ENCODE results near the gene NCOA1. TPM values are rescaled to one million over a fixed set of nuclear protein-coding genes. Genes with fewer than 3 reads are reported as not detected.

Gene NCOA1
- total RNA-seq, 2 experiments from 2014 or later, result 23.6 to 24.7 TPM

GRCh38 chr2:24485197-24485596 is 5.9 kb upstream of the NCOA1 start:
- Mint-ChIP-seq H3K36me3 (peaks cover 2% of the 10 kb centered on the region), H3K4me3 (no peak overlapping the region), H3K9me3 (peaks cover 6% of the 10 kb centered on the region), H3K4me1 (peaks cover 9% of the 10 kb centered on the region), H3K27ac (no peak overlapping the region), H3K27me3 (no peaks in the 10 kb centered on the region)
- DNase-seq (no peak), ATAC-seq (ENCODE audit: low read depth) (no peak)
- POLR2A ChIA-PET, result no interaction called here

- POLR2A ChIA-PET, result no interaction called here
- no peak overlapping the region for H3K4me3 Mint-ChIP-seq
- H3K9me3 Mint-ChIP-seq, result peaks cover 4% of the 10 kb centered on the region
- peaks cover 11% of the 10 kb centered on the region for H3K4me1 Mint-ChIP-seq
- no peak overlapping the region for H3K27ac Mint-ChIP-seq
- H3K27me3 Mint-ChIP-seq, result no peaks in the 10 kb centered on the region
- no peak for DNase-seq
- no peaks in the 10 kb centered on the region for H3K36me3 Mint-ChIP-seq
- ATAC-seq (ENCODE audit: low read depth), result no peak
Measured at GRCh38 chr2:24486636-24487205, 4.3 kb upstream of the NCOA1 start.

- POLR2A ChIA-PET, result interaction anchor here (0.7 to 2.5 kb wide), 2 partner anchors 268 to 303 kb away, joined by 3 to 12 read pairs; partner anchors contain the start of genes CENPO and PTRHD1
Measured at GRCh38 chr2:24489465-24490180, 1.4 kb upstream of the NCOA1 start.

GRCh38 chr2:24490181-24490689 is 819 bp upstream of the NCOA1 start:
- Mint-ChIP-seq H3K36me3 (peaks cover under 1% of the 10 kb centered on the region), H3K4me3 (peak overlapping the region; percentile 90), H3K27ac (peak overlapping the region; percentile 88), H3K27me3 (no peaks in the 10 kb centered on the region), H3K9me3 (no peaks in the 10 kb centered on the region), H3K4me1 (peaks cover 30% of the 10 kb centered on the region)
- ATAC-seq (ENCODE audit: low read depth), result no peak
- DNase-seq, result no peak
- POLR2A ChIA-PET, result interaction anchor here (0.7 to 2.5 kb wide), 3 partner anchors 26 to 303 kb away, joined by 3 to 12 read pairs (median 4); partner anchors contain the start of genes CENPO and PTRHD1

More at GRCh38 chr2:24489465-24490180, 1.4 kb upstream of the NCOA1 start:
- peak overlapping the region; percentile 90 for H3K4me3 Mint-ChIP-seq
- H3K27me3 Mint-ChIP-seq, result no peaks in the 10 kb centered on the region
- H3K36me3 Mint-ChIP-seq, result no peaks in the 10 kb centered on the region
- peak overlapping the region; percentile 88 for H3K27ac Mint-ChIP-seq
- peaks cover 30% of the 10 kb centered on the region for H3K4me1 Mint-ChIP-seq
- H3K9me3 Mint-ChIP-seq, result peaks cover 2% of the 10 kb centered on the region
- DNase-seq, result no peak
- ATAC-seq (ENCODE audit: low read depth), result no peak

GRCh38 chr2:24491542-24492420 is 727 bp downstream of the NCOA1 start:
- DNase-seq (peak; percentile 73), ATAC-seq (ENCODE audit: low read depth) (peak; percentile 37)
- peaks cover 33% of the 10 kb centered on the region for H3K4me1 Mint-ChIP-seq
- peak overlapping the region; percentile 76 for H3K4me3 Mint-ChIP-seq
- peak overlapping the region; percentile 27 for H3K27ac Mint-ChIP-seq
- POLR2A ChIA-PET, result interaction anchor here (0.7 to 2.5 kb wide), 4 partner anchors 24 to 565 kb away, joined by 3 to 12 read pairs (median 4); partner anchors contain the start of genes ATAD2B, CENPO, PTRHD1 and SF3B6
- no peaks in the 10 kb centered on the region for H3K27me3 Mint-ChIP-seq
- no peaks in the 10 kb centered on the region for H3K9me3 Mint-ChIP-seq
- peaks cover 2% of the 10 kb centered on the region for H3K36me3 Mint-ChIP-seq

- Mint-ChIP-seq H3K36me3 (peaks cover 2% of the 10 kb centered on the region), H3K27ac (peak overlapping the region; percentile 13), H3K27me3 (no peaks in the 10 kb centered on the region), H3K4me1 (peaks cover 33% of the 10 kb centered on the region), H3K4me3 (peak overlapping the region; percentile 76), H3K9me3 (no peaks in the 10 kb centered on the region)
- ATAC-seq (ENCODE audit: low read depth) (no peak), DNase-seq (no peak)
- POLR2A ChIA-PET, result interaction anchor here (2.5 kb wide), 1 partner anchor 300 kb away, joined by 12 read pairs; the partner anchor contains the start of genes CENPO and PTRHD1
Measured at GRCh38 chr2:24492421-24493279, 1.6 kb downstream of the NCOA1 start.

GRCh38 chr2:24493713-24494112 is 2.7 kb downstream of the NCOA1 start:
- Mint-ChIP-seq H3K36me3 (peaks cover 3% of the 10 kb centered on the region), H3K4me1 (peaks cover 35% of the 10 kb centered on the region), H3K4me3 (peak overlapping the region; percentile 11), H3K27ac (no peak overlapping the region), H3K27me3 (no peaks in the 10 kb centered on the region), H3K9me3 (no peaks in the 10 kb centered on the region)
- POLR2A ChIA-PET, result no interaction called here
- no peak for DNase-seq
- no peak for ATAC-seq (ENCODE audit: low read depth)

- ATAC-seq (ENCODE audit: low read depth) (no peak), DNase-seq (no peak)
- H3K9me3 Mint-ChIP-seq, result no peaks in the 10 kb centered on the region
- no peaks in the 10 kb centered on the region for H3K27me3 Mint-ChIP-seq
- peaks cover 3% of the 10 kb centered on the region for H3K36me3 Mint-ChIP-seq
- H3K27ac Mint-ChIP-seq, result no peak overlapping the region
- no peak overlapping the region for H3K4me3 Mint-ChIP-seq
- POLR2A ChIA-PET, result no interaction called here
- peaks cover 34% of the 10 kb centered on the region for H3K4me1 Mint-ChIP-seq
Measured at GRCh38 chr2:24494410-24494809, 3.4 kb downstream of the NCOA1 start.

GRCh38 chr2:24495451-24495850 is 4.4 kb downstream of the NCOA1 start:
- POLR2A ChIA-PET, result no interaction called here
- no peak overlapping the region for H3K4me3 Mint-ChIP-seq
- no peak overlapping the region for H3K27ac Mint-ChIP-seq

GRCh38 chr2:24496959-24497358 is 5.9 kb downstream of the NCOA1 start:
- DNase-seq (no peak), ATAC-seq (ENCODE audit: low read depth) (no peak)
- peaks cover 24% of the 10 kb centered on the region for H3K4me1 Mint-ChIP-seq
- H3K9me3 Mint-ChIP-seq, result no peaks in the 10 kb centered on the region
- no peak overlapping the region for H3K4me3 Mint-ChIP-seq
- H3K27ac Mint-ChIP-seq, result no peak overlapping the region
- POLR2A ChIA-PET, result no interaction called here
- H3K36me3 Mint-ChIP-seq, result peaks cover 3% of the 10 kb centered on the region
- H3K27me3 Mint-ChIP-seq, result no peaks in the 10 kb centered on the region

More at GRCh38 chr2:24495451-24495850, 4.4 kb downstream of the NCOA1 start:
- DNase-seq (no peak), ATAC-seq (ENCODE audit: low read depth) (no peak)
- Mint-ChIP-seq H3K9me3 (no peaks in the 10 kb centered on the region), H3K36me3 (peaks cover 3% of the 10 kb centered on the region), H3K4me1 (peaks cover 24% of the 10 kb centered on the region), H3K27me3 (no peaks in the 10 kb centered on the region)

GRCh38 chr2:24497685-24498084 is 6.6 kb downstream of the NCOA1 start:
- H3K36me3 Mint-ChIP-seq, result peaks cover 5% of the 10 kb centered on the region
- H3K4me3 Mint-ChIP-seq, result no peak overlapping the region
- peaks cover 22% of the 10 kb centered on the region for H3K4me1 Mint-ChIP-seq
- no peaks in the 10 kb centered on the region for H3K27me3 Mint-ChIP-seq
- H3K27ac Mint-ChIP-seq, result no peak overlapping the region
- no peak for ATAC-seq (ENCODE audit: low read depth)
- H3K9me3 Mint-ChIP-seq, result no peaks in the 10 kb centered on the region
- no peak for DNase-seq
- POLR2A ChIA-PET, result no interaction called here

- DNase-seq, result no peak
- Mint-ChIP-seq H3K4me3 (no peak overlapping the region), H3K36me3 (peaks cover 5% of the 10 kb centered on the region), H3K9me3 (no peaks in the 10 kb centered on the region), H3K27ac (no peak overlapping the region), H3K27me3 (no peaks in the 10 kb centered on the region), H3K4me1 (peaks cover 17% of the 10 kb centered on the region)
- POLR2A ChIA-PET, result no interaction called here
- no peak for ATAC-seq (ENCODE audit: low read depth)
Measured at GRCh38 chr2:24498121-24498520, 7.1 kb downstream of the NCOA1 start.

Data from activated naive CD8-positive, alpha-beta T cell treated with anti-CD3 and anti-CD28 coated beads, Interleukin-2, amount 10 ng/mL, durations not matched to agents 7 days and 5 days (primary cell).